GM23338 (cell line): ENCODE measurements around the gene CNOT1. TPM values are rescaled to one million over a fixed set of nuclear protein-coding genes. Genes with fewer than 3 reads are reported as not detected.

ENCODE experiments used
- CREB1 ChIP-seq: fragments of 250-450 bp; sonication (Bioruptor Pico); IDR thresholded peaks from 2 replicates; pipeline ENCODE4 v1.5.0; 2020; ENCODE audit warnings: low read depth, mild to moderate bottlenecking, moderate library complexity
- CTCF ChIP-seq, 2 experiments: fragments of 200-600 bp in 1 of 2; sonication (generic) in 1 of 2; conservative IDR thresholded peaks; 2 replicates each; pipeline versions ENCODE4 v1.5.1 to v1.6.1; 2016 to 2017; ENCODE audit warnings: antibody characterized with exemption in 2 of 2, low read depth in 2 of 2, mild to moderate bottlenecking in 2 of 2, moderate library complexity in 1 of 2
- EZH2phosphoT487 ChIP-seq: fragments of 200-600 bp; sonication (generic); IDR thresholded peaks from one replicate; pipeline ENCODE4 v1.8.1; 2018; ENCODE audit warnings: antibody characterized with exemption; ENCODE audit not compliant: unreplicated experiment
- JUNB ChIP-seq: IDR thresholded peaks from one replicate; pipeline ENCODE4 v1.6.1; 2016; ENCODE audit warnings: antibody characterized with exemption; ENCODE audit not compliant: unreplicated experiment
- NANOG ChIP-seq: IDR thresholded peaks from 2 replicates; pipeline ENCODE4 v1.6.1; 2016; ENCODE audit warnings: antibody characterized with exemption, borderline replicate concordance
- REST ChIP-seq: IDR thresholded peaks from one replicate; pipeline ENCODE4 v1.6.1; 2018; ENCODE audit warnings: antibody characterized with exemption; ENCODE audit not compliant: unreplicated experiment
- STAT1 ChIP-seq: IDR thresholded peaks from one replicate; pipeline ENCODE4 v1.6.1; 2016; ENCODE audit warnings: antibody characterized with exemption; ENCODE audit not compliant: unreplicated experiment
- ZNF462 ChIP-seq: fragments of 250-450 bp; sonication (Bioruptor Pico); IDR thresholded peaks from 2 replicates; pipeline ENCODE4 v1.5.0; 2020; ENCODE audit warnings: mild to moderate bottlenecking, moderate library complexity
- polyA plus RNA-seq: library from polyadenylated mRNA; unstranded; fragments of >200 nt; fragmentation: Nextera tagmentation; extraction: Ambion mirVana; gene quantifications from 2 replicates; pipeline ENCODE4 v1.2.1, GENCODE V29; 2016
- total RNA-seq: library from RNA; depleted of rRNA; stranded (reverse); fragments of >200 nt; shearing (Covaris generic); gene quantifications from 2 replicates; pipeline ENCODE4 v1.2.3, GENCODE V29; 2014

CNOT1 gene
- total and polyA plus RNA-seq, 2 experiments from 2014 or later: 59.2 to 298 TPM

GRCh38 chr16:58518083-58518979, 111.3 kb downstream of the CNOT1 start (continued):
- TF ChIP-seq ZNF462 (CRISPR knock-in tag) (no peak), EZH2phosphoT487 (no peak), CTCF (conservative IDR thresholded peaks at IDR 0.05; ENCODE audit: low read depth in 2 of 2) (no peak), NANOG (no peak), STAT1 (no peak), REST (no peak), JUNB (no peak), CREB1 (CRISPR knock-in tag) (no peak)
